IPS-18c (cell line): Measurements from ENCODE around the gene MARK1.
A peak's percentile ranks its signal among the peaks of the same experiment; 100 is the strongest.

Experiments used
- H3K4me3 ChIP-seq: 2 replicates; pipeline ENCODE4 v1.7.0; 2013; ENCODE audit warnings: low read depth, mild to moderate bottlenecking, low read length, moderate library complexity; ENCODE audit not compliant: insufficient read depth
- H3K9me3 ChIP-seq: one replicate; pipeline ENCODE4 v1.6.1; 2013; ENCODE audit warnings: mild to moderate bottlenecking, low read length, moderate library complexity; ENCODE audit not compliant: control insufficient read depth, insufficient read depth

Gene MARK1

GRCh38 chr1:220527908-220528678 lies at the start of gene MARK1:
TSS of gene MARK1 (plus strand) at chr1:220528136. CDS start at chr1:220528823, 687 bp downstream.
- Histone ChIP-seq H3K9me3 (no peaks in the 10 kb centered on the region), H3K4me3 (peak within 1 kb of the TSS; percentile 83)

DNA sequence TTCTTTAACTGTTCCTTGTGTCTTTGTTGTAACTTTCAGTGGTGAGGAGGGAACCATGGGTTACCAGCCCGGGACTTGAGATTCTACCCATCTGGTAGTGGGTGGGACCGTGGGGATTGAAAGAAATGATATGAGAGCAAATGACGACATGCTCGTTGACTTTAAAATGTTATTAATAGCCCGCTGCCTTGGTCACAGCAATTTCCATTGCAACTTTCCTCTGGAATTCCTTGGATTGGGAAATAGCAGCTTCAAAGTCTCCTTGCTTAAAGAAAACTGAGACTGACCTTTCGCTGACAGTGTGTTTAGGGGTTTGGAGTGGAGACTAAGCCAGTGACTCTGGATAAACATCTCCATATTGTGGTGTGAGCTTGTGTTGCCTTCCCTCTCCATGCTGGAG lies 44.2 kb upstream of the MARK1 start:
- Histone ChIP-seq H3K4me3 (no peak overlapping the region), H3K9me3 (no peaks in the 10 kb centered on the region)

- no peaks in the 10 kb centered on the region for H3K9me3 ChIP-seq
- H3K4me3 ChIP-seq: no peak overlapping the region
Measured at GRCh38 chr1:220484135-220484534, 43.8 kb upstream of the MARK1 start.

DNA sequence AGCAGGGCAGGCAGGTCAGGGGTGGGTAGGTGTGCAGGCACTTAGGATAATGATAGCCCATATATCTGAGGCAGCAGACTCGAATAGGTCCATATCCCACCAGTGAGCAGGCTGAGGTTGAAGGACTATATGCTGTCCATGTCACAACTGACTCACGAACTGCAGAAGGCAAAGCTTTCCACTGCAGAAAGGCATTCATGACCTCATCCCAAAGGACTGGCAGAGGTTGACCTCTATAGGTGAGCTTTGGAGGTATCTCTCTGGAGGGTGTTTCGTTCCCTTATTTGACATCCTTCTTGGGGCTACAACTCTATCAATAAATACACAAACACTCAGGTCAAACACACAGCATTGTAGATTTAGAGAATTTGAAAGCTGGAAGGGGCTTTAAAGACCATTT lies 42.8 kb upstream of the MARK1 start:
- H3K9me3 ChIP-seq: no peaks in the 10 kb centered on the region
- no peak overlapping the region for H3K4me3 ChIP-seq

- Histone ChIP-seq H3K4me3 (no peak overlapping the region), H3K9me3 (no peaks in the 10 kb centered on the region)
Measured at GRCh38 chr1:220485791-220486190, 42.1 kb upstream of the MARK1 start.

DNA sequence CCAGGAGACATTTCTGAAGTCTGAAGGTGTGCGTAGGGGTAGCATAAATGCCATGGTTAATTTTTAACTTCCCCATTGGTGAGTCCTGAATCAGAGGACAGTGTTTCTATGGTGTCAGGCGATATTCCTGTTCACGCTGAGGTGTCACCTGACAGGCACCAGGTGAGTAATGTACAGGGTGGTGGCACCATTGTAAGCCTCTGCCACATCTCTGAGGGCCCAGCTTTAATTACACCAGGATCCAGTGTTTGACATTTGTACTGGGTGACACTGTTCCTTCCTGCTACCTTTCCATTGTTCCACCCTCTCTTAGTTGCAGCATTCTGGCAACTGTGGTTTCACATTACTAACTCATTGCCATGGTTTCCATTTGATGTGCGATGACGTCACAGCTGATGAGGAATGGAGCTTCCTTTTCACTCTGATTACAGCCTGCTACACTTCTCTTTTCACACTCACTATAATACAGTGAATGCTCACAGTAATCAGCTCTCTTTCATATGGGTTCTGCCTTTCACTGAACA lies 40.6 kb upstream of the MARK1 start:
- Histone ChIP-seq H3K4me3 (no peak overlapping the region), H3K9me3 (no peaks in the 10 kb centered on the region)

- no peaks in the 10 kb centered on the region for H3K9me3 ChIP-seq
Measured at GRCh38 chr1:220491891-220492290, 36.0 kb upstream of the MARK1 start.

GRCh38 chr1:220497220-220497947 lies 30.6 kb upstream of the MARK1 start:
- no peak overlapping the region for H3K4me3 ChIP-seq
- H3K9me3 ChIP-seq: no peaks in the 10 kb centered on the region

More at GRCh38 chr1:220491891-220492290, 36.0 kb upstream of the MARK1 start:
- H3K4me3 ChIP-seq: no peak overlapping the region

- Histone ChIP-seq H3K9me3 (no peaks in the 10 kb centered on the region), H3K4me3 (no peak overlapping the region)
Measured at GRCh38 chr1:220498188-220498587, 29.7 kb upstream of the MARK1 start.

DNA sequence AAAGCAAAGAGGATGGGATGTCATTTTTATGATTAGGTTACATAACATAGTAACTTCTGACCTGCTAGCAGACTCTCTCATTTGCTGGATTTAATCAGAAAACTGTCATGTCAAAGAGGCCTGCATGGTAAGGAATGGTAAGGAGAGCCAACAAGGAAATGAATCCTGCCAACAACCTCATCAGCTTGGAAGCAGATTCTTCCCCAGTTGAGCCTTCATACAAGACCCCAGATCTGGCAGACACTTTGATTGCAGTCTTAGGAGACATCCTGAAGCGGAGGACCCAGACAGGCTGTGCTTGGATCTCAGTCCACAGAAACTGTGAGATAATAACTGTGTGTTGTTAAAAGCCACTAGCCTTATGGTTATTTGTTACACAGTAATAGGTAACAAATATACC lies 27.6 kb upstream of the MARK1 start:
- Histone ChIP-seq H3K9me3 (no peaks in the 10 kb centered on the region), H3K4me3 (no peak overlapping the region)

DNA sequence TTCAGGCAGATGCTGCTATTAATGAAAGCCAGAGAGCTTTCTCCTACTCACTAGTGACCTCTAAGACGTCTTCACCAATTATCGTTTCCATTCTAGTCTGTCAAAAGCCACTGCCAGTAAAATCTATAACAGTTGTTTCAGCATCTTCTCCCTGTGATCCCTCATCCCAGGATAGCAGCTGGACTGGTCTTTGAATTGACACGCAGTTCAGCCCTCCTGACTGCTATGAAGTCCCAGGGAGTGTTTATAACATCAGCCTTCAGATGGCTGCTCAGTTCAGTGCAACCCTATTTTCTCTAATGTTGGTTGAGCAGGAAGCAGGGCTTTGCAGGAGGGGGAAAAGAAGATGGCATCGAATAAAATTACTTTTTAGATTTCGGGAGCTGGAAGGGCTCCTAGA lies 23.6 kb upstream of the MARK1 start:
- Histone ChIP-seq H3K4me3 (no peak overlapping the region), H3K9me3 (no peaks in the 10 kb centered on the region)

GRCh38 chr1:220507085-220507484 lies 20.9 kb upstream of the MARK1 start:
- Histone ChIP-seq H3K4me3 (no peak overlapping the region), H3K9me3 (no peaks in the 10 kb centered on the region)

GRCh38 chr1:220511179-220511578 lies 16.8 kb upstream of the MARK1 start:
- H3K4me3 ChIP-seq: no peak overlapping the region
- no peaks in the 10 kb centered on the region for H3K9me3 ChIP-seq

GRCh38 chr1:220511785-220512184 lies 16.2 kb upstream of the MARK1 start:
- H3K4me3 ChIP-seq: no peak overlapping the region
- H3K9me3 ChIP-seq: no peaks in the 10 kb centered on the region

GRCh38 chr1:220513834-220514233 lies 14.1 kb upstream of the MARK1 start:
- Histone ChIP-seq H3K4me3 (no peak overlapping the region), H3K9me3 (no peaks in the 10 kb centered on the region)

DNA sequence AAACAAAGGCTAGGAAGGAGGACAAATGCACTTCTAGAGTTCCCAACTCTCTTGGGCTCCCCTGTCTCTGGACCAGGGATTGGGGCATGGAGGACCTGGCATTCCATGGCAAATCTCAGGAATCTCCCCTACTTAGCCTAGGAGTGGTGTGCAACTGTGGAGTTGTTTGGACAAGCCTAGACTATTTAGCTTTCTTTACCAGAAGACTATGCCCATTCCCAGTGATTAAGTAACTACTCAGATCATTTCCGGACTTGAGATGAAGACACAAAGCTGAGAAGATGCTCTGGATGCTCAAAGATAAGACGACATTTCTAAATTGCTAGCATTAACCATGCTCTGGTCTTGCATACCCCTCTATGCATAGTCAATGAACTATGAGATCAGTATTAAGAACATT lies 13.7 kb upstream of the MARK1 start:
- no peaks in the 10 kb centered on the region for H3K9me3 ChIP-seq
- no peak overlapping the region for H3K4me3 ChIP-seq

DNA sequence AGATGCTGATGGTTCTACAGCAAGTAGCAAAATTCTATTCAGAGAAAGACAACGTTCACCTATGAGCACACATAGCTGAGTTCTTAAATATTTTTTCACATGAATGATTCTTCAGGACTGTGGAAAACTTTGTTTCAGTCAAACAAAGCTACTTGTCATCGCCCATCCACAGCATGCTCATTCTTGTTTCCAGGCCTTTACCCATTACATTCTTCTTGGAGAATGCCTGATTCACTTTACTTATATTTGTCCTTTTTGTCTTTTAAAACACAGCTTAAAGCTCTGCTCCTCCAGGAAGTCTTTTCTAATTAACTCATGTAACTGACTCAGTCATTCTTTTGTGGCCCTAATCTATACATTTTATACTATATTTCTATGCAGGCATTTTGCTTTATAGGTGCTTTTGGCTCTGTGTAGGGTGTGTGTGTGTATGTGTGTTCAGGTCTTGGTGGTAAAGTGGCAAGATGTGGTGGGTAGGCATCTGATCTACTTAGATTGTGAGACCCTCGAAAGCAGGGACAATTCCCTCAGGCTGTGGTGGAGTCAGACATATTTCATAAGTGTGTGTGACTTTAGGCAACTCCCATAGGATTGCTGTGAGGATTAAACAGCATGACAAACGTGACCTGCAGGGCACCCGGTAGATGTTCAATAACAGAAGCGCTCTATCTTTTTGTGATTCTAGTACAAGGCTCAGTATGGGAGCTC lies 11.8 kb upstream of the MARK1 start:
- H3K9me3 ChIP-seq: no peaks in the 10 kb centered on the region
- H3K4me3 ChIP-seq: no peak overlapping the region

DNA sequence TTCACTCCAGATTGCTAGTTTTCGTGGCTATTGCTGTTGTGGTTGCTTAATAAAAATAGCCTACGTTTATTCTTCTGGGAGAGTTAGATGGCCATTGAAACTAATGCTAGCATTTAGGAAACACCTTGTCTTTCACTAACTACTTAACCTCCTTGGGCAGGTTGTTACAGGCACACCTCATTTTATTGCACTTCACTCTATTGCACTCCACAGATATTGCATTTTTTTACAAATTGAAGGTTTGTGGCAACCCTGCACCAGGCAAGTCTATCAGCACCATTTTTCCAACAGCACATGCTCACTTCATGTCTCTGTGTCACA lies 11.3 kb upstream of the MARK1 start:
- H3K4me3 ChIP-seq: no peak overlapping the region
- H3K9me3 ChIP-seq: no peaks in the 10 kb centered on the region
